NCI-H82 treated with DMSO at 0.1 percent for 48 hours (cell line): ENCODE results near the gene CCDC116.

ENCODE experiments used
- DNase-seq: peaks from one replicate; lab custom pipeline; 2025; ENCODE audit not compliant: unreplicated experiment; lab: John Stamatoyannopoulos, UW

Gene CCDC116

DNA sequence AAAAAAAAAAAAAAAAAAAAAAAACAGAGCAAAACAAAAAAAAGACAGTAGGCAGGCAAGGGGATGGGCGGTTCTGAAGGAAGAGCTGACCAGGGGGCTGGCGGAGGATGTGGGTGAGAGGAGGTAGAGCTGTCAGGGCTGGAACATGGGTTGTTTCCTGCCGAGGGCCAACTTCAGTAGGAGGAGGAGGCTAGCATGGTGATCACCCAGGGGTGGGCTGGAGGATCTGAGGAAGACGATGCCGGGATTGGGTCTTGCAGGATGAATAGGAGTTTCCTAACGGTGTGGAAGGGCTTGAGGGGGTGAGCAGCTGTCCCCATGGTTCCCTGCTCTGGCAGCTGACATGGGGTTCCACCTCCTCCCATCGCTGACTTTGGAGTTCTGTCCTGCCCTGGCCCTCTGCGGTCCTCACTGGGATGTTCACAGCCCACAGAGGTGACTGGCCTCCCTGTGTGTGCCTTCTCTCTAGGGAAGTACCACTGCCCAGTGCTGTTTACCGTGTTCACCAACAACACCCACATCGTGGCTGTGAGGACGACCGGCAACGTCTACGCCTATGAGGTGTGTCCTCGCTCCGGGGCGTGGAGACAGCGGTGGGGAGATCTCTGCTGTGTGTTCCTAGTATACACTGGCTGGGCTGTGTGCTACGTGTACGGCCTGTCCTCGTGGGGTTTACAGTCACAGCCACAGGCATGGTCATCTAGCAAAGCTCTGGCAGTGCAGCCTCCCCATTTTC, 48.4 kb downstream of the CCDC116 start:
- no peak for DNase-seq

DNA sequence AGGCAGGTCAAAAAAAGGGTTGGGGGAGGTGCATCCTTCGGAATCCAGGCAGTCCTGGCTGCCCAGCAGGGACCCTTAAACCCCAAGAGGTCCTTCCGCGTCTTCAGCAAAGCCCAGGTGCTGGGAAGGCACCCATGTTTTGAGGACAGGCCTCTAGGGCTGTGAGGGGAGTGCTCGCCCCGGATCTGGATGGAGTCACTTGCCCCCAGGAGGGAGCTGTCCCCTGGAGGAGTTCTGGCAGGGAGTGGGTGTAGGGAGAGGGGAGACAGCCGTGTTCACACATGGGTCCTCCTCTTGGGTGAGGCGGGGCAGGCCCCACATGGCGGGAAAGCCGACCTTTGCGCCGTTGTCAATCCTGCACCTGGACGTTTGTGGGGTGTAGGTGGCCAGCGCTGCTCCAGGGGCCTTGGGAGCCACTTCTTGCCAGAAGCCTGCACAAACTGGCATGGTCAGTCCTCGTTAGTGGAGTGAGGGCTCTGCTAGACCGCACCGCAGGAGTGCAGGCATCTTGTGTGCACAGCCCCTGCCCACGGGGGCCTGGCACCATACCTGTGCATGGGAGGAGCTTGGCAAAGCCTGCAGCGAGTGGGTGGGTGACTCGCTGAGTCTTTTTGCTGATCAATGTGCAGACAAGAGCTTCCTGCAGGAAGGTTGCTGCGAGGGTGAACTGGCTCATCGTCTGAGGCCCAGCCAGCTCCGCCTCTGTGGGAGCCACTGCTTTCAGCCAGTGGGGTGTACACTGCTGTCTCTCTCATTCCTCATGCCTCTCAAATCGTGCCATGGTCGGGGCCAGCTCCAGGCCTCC, 49.2 kb downstream of the CCDC116 start:
- no peak for DNase-seq

DNA sequence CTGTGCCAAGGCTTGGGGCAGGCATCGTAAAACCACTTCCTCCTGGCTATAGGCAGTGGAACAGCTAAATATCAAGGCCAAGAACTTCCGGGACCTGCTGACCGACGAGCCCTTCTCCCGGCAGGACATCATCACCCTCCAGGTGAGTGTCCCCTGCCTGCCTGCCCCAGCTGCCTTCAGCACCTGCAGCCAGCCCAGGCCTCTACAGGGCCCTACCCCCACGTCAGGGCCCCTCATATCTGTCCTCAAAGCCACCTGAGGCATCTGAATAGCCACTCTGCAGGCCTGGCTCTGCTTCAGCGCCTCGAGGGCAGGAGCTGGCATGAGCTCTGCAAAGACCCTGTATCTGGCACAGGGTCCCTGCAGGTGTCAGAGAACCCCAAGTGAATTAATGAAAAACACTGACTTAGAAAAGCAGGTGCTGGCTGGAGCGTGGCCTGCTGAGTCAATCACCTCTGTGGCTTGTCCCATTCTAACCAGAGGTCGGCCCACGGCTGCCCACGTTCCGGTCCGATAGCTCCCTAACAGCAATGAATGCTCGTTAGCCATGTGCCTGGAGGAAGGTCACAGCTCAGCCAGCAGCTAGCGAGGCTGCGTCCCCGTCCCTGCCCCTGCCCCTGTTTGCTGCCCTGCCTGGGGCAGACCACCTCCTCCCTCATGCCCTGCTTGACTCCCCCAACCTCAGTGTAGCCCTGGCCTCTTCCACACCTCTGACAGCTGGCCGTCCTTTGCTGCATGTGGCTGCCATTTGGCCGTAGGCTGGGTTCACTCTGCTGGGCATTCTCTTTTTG, 50.0 kb downstream of the CCDC116 start:
- DNase-seq: no peak

DNA sequence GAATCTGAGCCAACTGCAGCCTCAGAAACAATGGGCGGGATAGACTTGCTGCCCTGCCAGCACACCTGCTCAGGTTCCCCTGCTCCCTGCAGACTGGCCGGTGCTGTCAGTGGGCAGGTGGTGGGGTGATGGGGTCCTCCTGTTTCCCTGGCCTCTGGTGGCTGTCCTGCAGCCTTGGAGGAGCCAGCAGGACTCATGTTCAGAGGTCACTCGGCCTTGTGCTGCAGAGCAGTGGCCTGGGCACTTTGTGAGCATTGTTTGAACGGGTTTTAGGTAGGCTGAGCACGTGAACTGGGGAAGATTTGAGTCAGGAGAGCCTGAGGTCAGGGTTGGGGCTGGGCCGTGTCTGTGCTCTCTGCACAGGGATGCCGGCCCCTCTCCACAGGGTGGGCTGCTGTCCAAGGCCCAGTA, 50.8 kb downstream of the CCDC116 start:
- no peak for DNase-seq

DNA sequence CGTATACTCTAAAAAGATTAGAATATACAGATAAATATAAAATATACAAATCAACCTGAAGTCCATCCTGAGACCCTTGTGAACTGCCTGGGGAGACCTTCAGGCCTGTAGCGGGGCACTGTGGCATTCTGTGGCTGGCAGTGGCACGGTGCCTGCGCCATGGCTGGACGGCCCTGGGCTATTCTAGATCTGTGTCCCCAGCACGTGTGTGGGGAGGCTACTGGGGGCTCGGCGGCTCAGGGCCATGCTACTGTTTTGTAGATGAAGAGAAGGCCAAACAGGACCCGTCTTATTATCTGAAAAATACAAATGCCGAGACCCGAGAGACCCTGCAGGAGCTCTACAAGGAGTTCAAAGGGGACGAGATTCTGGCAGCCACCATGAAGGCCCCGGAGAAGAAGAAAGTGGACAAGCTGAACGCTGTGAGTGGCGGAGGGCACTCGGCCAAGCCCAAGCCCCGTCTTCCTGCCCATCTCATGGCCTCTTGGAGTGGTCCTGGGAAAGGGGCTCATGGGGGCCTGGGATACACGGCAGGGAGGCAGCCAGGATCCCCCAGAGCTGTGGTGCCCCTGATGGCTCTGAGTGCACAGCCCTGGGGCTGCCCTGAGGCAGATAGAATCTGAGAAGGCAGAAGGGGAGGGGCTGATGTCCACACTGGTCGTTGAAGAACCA, 52.1 kb downstream of the CCDC116 start:
- no peak for DNase-seq

DNA sequence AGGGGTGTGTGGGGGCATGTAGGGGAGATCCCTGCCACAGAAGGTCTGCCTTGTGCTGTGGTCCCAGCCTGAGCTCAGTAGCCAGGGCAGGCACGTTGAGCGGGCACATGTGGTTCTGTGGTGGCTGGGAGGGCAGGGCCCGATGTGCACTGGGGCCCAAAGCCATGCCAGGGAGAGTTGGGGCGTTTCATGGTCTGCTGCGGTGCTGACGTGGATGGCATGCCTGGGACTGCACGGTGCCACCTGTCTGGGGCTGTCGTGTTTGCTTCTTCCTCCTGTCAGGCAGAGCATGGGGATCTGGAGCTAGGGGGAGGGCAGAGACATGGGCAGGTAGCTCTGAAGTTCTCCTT, 52.6 kb downstream of the CCDC116 start:
- no peak for DNase-seq

DNA sequence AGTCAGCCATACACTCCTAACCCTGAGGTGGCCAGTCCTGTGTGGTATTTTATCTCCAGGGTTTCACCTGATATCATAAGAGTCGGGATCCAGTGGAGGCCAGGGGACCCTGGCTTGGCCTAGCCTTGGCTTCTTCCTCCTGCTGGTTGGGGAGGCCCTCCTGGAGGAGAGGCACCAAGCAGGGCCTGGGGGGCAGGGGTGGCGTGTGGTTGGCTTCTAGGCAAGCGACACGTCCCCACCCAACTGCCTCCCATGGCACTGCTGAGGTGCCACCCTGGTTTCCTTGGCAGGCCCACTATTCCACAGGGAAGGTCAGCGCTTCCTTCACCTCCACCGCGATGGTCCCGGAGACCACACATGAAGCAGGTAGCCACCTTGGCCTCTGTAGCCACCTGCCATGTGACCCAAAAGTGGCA, 53.6 kb downstream of the CCDC116 start:
- no peak for DNase-seq
